ENCODE results near the gene SCAMP2.

SCAMP2 gene

DNA sequence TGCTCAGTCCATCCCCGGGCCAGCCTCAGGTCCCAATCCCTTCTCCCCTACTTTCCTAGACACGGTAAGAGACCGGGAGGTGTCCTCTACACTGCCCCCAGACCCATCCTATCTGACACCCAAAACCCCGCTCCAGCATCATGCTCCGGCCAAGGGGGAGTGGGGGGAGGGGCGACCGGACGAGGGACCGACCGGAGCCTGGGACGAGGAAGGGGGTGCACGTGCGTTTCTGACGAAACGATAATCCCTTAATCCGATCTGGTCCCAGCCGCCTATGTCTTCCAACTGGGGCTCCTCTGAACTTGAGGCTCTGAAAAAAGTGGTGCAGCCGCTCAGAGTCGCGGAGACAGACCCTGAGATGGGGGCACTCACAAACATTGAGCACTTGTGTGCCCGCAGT lies 46.2 kb downstream of the SCAMP2 start:
- DNase-seq = peak; percentile 87
- Histone ChIP-seq H3K27me3 (ENCODE audit: insufficient read depth, low read depth, severe bottlenecking) (no peaks in the 10 kb centered on the region), H3K4me3 (ENCODE audit: low read depth, low read length) (peak overlapping the region; percentile 30), H3K36me3 (no peaks in the 10 kb centered on the region), H3K9me3 (ENCODE audit: severe bottlenecking) (no peaks in the 10 kb centered on the region), H3K27ac (peak overlapping the region; percentile 79)
- TF ChIP-seq, protein P1, sequence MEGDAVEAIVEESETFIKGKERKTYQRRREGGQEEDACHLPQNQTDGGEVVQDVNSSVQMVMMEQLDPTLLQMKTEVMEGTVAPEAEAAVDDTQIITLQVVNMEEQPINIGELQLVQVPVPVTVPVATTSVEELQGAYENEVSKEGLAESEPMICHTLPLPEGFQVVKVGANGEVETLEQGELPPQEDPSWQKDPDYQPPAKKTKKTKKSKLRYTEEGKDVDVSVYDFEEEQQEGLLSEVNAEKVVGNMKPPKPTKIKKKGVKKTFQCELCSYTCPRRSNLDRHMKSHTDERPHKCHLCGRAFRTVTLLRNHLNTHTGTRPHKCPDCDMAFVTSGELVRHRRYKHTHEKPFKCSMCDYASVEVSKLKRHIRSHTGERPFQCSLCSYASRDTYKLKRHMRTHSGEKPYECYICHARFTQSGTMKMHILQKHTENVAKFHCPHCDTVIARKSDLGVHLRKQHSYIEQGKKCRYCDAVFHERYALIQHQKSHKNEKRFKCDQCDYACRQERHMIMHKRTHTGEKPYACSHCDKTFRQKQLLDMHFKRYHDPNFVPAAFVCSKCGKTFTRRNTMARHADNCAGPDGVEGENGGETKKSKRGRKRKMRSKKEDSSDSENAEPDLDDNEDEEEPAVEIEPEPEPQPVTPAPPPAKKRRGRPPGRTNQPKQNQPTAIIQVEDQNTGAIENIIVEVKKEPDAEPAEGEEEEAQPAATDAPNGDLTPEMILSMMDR (IDR thresholded peaks at IDR 0.05; ENCODE audit: low read depth, low read length) = no peak

DNA sequence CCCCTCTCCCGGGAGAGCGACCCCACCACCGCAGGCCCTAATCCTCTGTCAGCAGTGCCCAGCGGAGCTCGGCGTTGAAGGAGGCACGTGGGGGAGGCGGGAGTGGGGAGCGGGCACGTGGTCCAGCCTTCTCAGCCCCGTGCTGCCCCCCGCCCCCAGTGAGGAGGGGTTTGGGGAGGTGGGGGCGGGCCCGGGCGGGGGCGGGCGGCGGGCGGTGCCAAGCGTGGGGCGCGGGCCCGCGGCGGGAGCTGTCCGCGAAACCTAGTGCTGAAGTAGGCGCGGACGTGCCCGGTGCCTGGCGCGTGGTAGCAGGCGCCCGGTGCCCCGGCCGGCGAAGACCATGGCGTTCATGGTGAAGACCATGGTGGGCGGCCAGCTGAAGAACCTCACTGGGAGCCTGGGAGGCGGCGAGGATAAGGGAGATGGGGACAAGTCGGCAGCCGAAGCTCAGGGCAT lies 46.8 kb downstream of the SCAMP2 start, which contains the start of gene CPLX3:
TSS of gene CPLX3 (plus strand) at position 264 of the 456 bp plus-strand sequence. CDS start at position 341, 77 bp downstream.
- Histone ChIP-seq H3K36me3 (no peaks in the 10 kb centered on the region), H3K27ac (peak within 1 kb of the TSS; percentile 79)
- DNase-seq = no peak

DNA sequence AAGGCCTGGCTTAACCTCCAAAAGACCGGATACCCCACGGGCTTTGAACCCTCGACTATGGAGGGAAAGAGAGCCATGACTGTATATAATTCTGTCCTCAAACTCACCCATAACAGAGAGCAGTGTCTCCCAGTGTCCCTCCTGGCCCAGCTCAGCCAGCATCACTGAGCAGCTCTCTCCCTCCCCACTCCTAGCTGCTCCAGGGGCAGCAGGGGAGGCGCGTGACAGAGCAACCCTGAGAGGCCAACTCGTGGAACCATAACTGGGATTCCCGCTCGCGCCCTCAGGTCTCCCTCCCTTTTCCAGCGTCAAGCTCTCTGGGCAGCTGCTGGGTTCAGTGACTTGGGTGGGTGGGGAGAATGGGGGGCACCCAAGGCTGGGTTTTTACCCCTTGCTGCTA lies 47.3 kb downstream of the SCAMP2 start:
- Histone ChIP-seq H3K4me3 (ENCODE audit: low read depth, low read length) (no peak overlapping the region), H3K36me3 (no peaks in the 10 kb centered on the region), H3K9me3 (ENCODE audit: severe bottlenecking) (no peaks in the 10 kb centered on the region), H3K27me3 (ENCODE audit: insufficient read depth, low read depth, severe bottlenecking) (no peaks in the 10 kb centered on the region), H3K27ac (peak overlapping the region; percentile 28)
- DNase-seq = no peak
- TF ChIP-seq, protein P1 (IDR thresholded peaks at IDR 0.05; ENCODE audit: low read depth, low read length) = no peak

More for the DNA sequence above, 46.8 kb downstream of the SCAMP2 start, which contains the start of gene CPLX3:
- H3K9me3 ChIP-seq (ENCODE audit: severe bottlenecking) = no peaks in the 10 kb centered on the region
- no peaks in the 10 kb centered on the region for H3K27me3 ChIP-seq (ENCODE audit: insufficient read depth, low read depth, severe bottlenecking)
- H3K4me3 ChIP-seq (ENCODE audit: low read depth, low read length) = peak within 1 kb of the TSS; percentile 30
- TF ChIP-seq, protein P1 (IDR thresholded peaks at IDR 0.05; ENCODE audit: low read depth, low read length) = no peak

DNA sequence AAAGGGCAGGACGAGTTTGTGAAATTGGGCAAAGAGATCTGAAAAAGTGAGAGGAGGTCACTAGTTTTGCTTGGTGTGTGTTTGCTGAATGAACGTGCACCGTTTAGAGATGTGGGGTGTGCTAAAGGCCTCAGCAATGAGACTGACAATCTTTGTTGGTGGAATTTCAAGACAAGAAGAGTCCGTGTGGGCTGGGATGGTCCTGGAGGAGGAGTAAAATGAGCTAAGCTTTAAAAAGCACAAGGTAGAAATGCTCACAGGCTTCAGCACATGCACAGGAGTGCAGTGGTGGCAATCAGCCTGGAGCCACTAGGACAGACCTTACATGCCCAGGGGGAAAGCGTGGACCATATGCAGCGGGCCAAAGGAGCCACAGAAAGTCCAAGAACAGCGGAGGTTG lies 48.2 kb downstream of the SCAMP2 start:
- TF ChIP-seq, protein P1 (IDR thresholded peaks at IDR 0.05; ENCODE audit: low read depth, low read length) = no peak
- no peak overlapping the region for H3K4me3 ChIP-seq (ENCODE audit: low read depth, low read length)
- no peak for DNase-seq
- peak overlapping the region; percentile 16; the same call in 1 of the 2 replicates for H3K27ac ChIP-seq
- H3K9me3 ChIP-seq (ENCODE audit: severe bottlenecking) = no peaks in the 10 kb centered on the region
- H3K36me3 ChIP-seq = no peaks in the 10 kb centered on the region
- H3K27me3 ChIP-seq (ENCODE audit: insufficient read depth, low read depth, severe bottlenecking) = no peaks in the 10 kb centered on the region

DNA sequence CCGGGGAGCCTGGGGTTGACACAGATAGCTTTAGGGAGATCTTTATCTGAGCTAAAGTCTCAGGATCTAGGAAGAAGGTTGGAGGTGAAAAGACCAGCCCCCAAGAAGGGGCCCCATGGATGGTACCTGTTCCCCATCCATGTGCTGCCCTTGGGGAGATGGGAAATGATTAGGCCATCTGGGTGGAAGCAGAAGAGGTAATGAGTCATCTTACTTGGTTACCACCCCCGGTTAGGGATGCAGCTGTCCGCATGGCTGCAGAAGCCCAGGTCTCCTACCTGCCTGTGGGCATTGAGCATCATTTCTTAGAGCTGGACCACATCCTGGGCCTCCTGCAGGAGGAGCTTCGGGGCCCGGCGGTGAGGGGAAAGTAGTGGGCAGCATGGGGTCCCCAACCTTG lies 49.8 kb downstream of the SCAMP2 start:
- Histone ChIP-seq H3K4me3 (ENCODE audit: low read depth, low read length) (no peak overlapping the region), H3K27ac (no peak overlapping the region), H3K36me3 (no peaks in the 10 kb centered on the region), H3K9me3 (ENCODE audit: severe bottlenecking) (no peaks in the 10 kb centered on the region), H3K27me3 (ENCODE audit: insufficient read depth, low read depth, severe bottlenecking) (no peaks in the 10 kb centered on the region)
- TF ChIP-seq, protein P1 (IDR thresholded peaks at IDR 0.05; ENCODE audit: low read depth, low read length) = no peak
- DNase-seq = no peak

DNA sequence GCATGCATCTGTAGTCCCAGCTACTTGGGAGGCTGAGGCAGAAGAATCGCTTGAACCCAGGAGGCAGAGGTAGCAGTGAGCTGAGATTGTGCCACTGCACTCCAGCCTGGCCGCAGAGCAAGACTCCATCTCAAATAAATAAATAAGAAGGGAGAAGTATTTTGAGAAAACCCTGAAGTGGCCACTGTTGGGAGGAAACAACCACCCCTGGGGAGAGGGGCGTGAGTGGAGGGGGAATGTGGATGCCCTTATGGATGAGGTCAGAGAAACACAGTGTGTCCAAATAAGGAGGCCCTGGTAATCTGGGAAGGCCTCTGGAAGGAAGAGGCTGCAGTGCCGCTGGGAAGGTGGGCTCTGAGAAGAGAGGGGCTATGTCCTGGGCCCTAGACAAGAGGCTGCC lies 50.9 kb downstream of the SCAMP2 start:
- H3K36me3 ChIP-seq = no peaks in the 10 kb centered on the region
- no peak for DNase-seq
- TF ChIP-seq, protein P1 (IDR thresholded peaks at IDR 0.05; ENCODE audit: low read depth, low read length) = no peak

More for the DNA sequence above, 50.9 kb downstream of the SCAMP2 start:
- peak overlapping the region; percentile 56 for H3K27ac ChIP-seq
- no peak overlapping the region for H3K4me3 ChIP-seq (ENCODE audit: low read depth, low read length)
- no peaks in the 10 kb centered on the region for H3K9me3 ChIP-seq (ENCODE audit: severe bottlenecking)
- no peaks in the 10 kb centered on the region for H3K27me3 ChIP-seq (ENCODE audit: insufficient read depth, low read depth, severe bottlenecking)
